ENCODE results near the gene KLHL22. TPM values are rescaled to one million over a fixed set of nuclear protein-coding genes. Genes with fewer than 3 reads are reported as not detected.

The KLHL22 gene
- total and polyA plus RNA-seq, 2 of the 8 experiments (the other 6 are each of a cell fraction or from before 2014, with no cell fraction given) = 9.4 to 16.2 TPM

GRCh38 chr22:20407829-20408228 lies 87.8 kb downstream of the KLHL22 start (continued):
- TF ChIP-seq RNF2 (IDR thresholded peaks at IDR 0.05; ENCODE audit: borderline replicate concordance, low read depth, low read length, missing control alignments, poor library complexity, severe bottlenecking) = no peak

Measured in H1 (cell line).